Ovary (tissue), 3 donors: Measurements from ENCODE around the gene NAV1.

Source experiments
- EP300 ChIP-seq: sonication (generic); formaldehyde crosslinking; IDR thresholded peaks from one replicate; pipeline ENCODE4 v1.6.1; 2017; ENCODE audit warnings: antibody characterized with exemption
- TF ChIP-seq, protein P1 (sequence below), 3 donors: fragments of 450-650 bp in 2 of 3; fragments of 200-600 bp in 1 of 3; IDR thresholded peaks; one replicate each; pipeline versions ENCODE4 v1.5.1 to v1.8.0; 2016 to 2022; ENCODE audit warnings: antibody characterized with exemption in 3 of 3, mild to moderate bottlenecking in 1 of 3
- donor health status: DM: no; HTN: no; CAD: no.

DNA sequence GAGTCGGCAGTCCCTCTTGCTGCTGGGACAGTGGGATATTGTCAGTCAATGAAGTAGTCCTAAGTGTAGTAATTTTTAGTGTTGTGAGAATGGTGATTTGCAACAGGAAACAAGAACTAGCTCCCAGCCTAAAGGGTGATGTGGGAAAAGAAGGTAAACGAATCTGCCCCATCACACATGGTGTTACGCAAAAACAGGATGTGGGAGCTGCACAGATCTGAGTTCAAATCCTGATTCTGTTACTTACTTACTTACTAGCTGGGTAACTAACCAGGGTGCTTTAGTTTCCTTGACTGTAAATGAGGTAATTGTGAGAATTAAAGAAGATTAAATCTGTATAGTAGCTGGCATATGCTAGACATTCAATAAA lies 22.3 kb downstream of the NAV1 start:
- no peak for TF ChIP-seq EP300
- TF ChIP-seq, protein P1, sequence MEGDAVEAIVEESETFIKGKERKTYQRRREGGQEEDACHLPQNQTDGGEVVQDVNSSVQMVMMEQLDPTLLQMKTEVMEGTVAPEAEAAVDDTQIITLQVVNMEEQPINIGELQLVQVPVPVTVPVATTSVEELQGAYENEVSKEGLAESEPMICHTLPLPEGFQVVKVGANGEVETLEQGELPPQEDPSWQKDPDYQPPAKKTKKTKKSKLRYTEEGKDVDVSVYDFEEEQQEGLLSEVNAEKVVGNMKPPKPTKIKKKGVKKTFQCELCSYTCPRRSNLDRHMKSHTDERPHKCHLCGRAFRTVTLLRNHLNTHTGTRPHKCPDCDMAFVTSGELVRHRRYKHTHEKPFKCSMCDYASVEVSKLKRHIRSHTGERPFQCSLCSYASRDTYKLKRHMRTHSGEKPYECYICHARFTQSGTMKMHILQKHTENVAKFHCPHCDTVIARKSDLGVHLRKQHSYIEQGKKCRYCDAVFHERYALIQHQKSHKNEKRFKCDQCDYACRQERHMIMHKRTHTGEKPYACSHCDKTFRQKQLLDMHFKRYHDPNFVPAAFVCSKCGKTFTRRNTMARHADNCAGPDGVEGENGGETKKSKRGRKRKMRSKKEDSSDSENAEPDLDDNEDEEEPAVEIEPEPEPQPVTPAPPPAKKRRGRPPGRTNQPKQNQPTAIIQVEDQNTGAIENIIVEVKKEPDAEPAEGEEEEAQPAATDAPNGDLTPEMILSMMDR (IDR thresholded peaks at IDR 0.05): no peak
